Pons (tissue), 1 donor: Measurements from ENCODE around the gene HPSE2.

ENCODE experiments used
- DNase-seq: peaks from one replicate; pipeline ENCODE4 v3.0.0-alpha.2; 2016; ENCODE audit warnings: low spot score

The HPSE2 gene

GRCh38 chr10:98832738-98833137 lies 402.9 kb downstream of the HPSE2 start:
- DNase-seq = no peak

- no peak for DNase-seq
Observed at GRCh38 chr10:98832196-98832595, 403.5 kb downstream of the HPSE2 start.

- no peak for DNase-seq
Observed at GRCh38 chr10:98831391-98831790, 404.3 kb downstream of the HPSE2 start.

- DNase-seq = no peak
Observed at GRCh38 chr10:98825741-98826140, 409.9 kb downstream of the HPSE2 start.

- DNase-seq = no peak
Observed at GRCh38 chr10:98817396-98817795, 418.3 kb downstream of the HPSE2 start.

- peak; percentile 22 for DNase-seq
Observed at GRCh38 chr10:98815039-98815885, 420.4 kb downstream of the HPSE2 start.

- no peak for DNase-seq
Observed at GRCh38 chr10:98814470-98814869, 421.2 kb downstream of the HPSE2 start.

- DNase-seq = no peak
Observed at GRCh38 chr10:98808282-98808892, 427.3 kb downstream of the HPSE2 start.

GRCh38 chr10:98800263-98800662 lies 435.4 kb downstream of the HPSE2 start:
- no peak for DNase-seq

- DNase-seq = no peak
Observed at GRCh38 chr10:98795467-98795866, 440.2 kb downstream of the HPSE2 start.

GRCh38 chr10:98790817-98791216 lies 444.8 kb downstream of the HPSE2 start:
- DNase-seq = no peak

GRCh38 chr10:98778277-98778759 lies 457.3 kb downstream of the HPSE2 start:
- DNase-seq = no peak

GRCh38 chr10:98758463-98758862 lies 477.2 kb downstream of the HPSE2 start:
- DNase-seq = no peak

GRCh38 chr10:98748298-98748697 lies 487.4 kb downstream of the HPSE2 start:
- DNase-seq = peak; percentile 13

GRCh38 chr10:98745645-98746044 lies 490.0 kb downstream of the HPSE2 start:
- no peak for DNase-seq

GRCh38 chr10:98720551-98720950 lies 515.1 kb downstream of the HPSE2 start:
- DNase-seq = no peak

GRCh38 chr10:98713586-98713985 lies 522.1 kb downstream of the HPSE2 start:
- DNase-seq = no peak

GRCh38 chr10:98696516-98696915 lies 539.1 kb downstream of the HPSE2 start:
- no peak for DNase-seq

GRCh38 chr10:98694883-98695282 lies 540.8 kb downstream of the HPSE2 start:
- no peak for DNase-seq

GRCh38 chr10:98694014-98694413 lies 541.6 kb downstream of the HPSE2 start:
- no peak for DNase-seq

GRCh38 chr10:98687685-98688084 lies 548.0 kb downstream of the HPSE2 start:
- no peak for DNase-seq

- DNase-seq = no peak
Observed at GRCh38 chr10:98684019-98684899, 551.4 kb downstream of the HPSE2 start.
